H1 (cell line): Measurements from ENCODE around the gene NEGR1.

ENCODE experiments used
- BRCA1 ChIP-seq: IDR thresholded peaks from 2 replicates; pipeline ENCODE4 v1.6.1; 2012; ENCODE audit warnings: low read depth, low read length, improper control_type of control experiment
- CTCF ChIP-seq, 3 experiments: IDR thresholded peaks; 1 replicate in 2 of 3; 2 replicates in 1 of 3; pipeline versions ENCODE4 v1.5.1 to v1.6.1; 2011; ENCODE audit warnings: low read length in 3 of 3, mild to moderate bottlenecking in 3 of 3, inconsistent platforms in 2 of 3, low read depth in 1 of 3, moderate library complexity in 1 of 3; ENCODE audit not compliant: insufficient read depth in 1 of 3; ENCODE audit errors: control extremely low read depth in 1 of 3
- GTF2F1 ChIP-seq: IDR thresholded peaks from 2 replicates; pipeline ENCODE4 v1.6.1; 2012; ENCODE audit warnings: low read depth, low read length, improper control_type of control experiment, borderline replicate concordance
- KDM4A ChIP-seq: IDR thresholded peaks from one replicate; pipeline ENCODE4 v1.7.1; 2012; ENCODE audit warnings: low read depth, mild to moderate bottlenecking, moderate library complexity, low read length, inconsistent platforms; ENCODE audit not compliant: severe bottlenecking
- POLR2AphosphoS5 ChIP-seq: IDR thresholded peaks from 2 replicates; pipeline ENCODE4 v1.6.1; 2011; ENCODE audit warnings: low read depth, low read length
- USF2 ChIP-seq: IDR thresholded peaks from 2 replicates; pipeline ENCODE4 v1.6.1; 2011; ENCODE audit warnings: low read length, improper control_type of control experiment
- YY1 ChIP-seq: IDR thresholded peaks from 2 replicates; pipeline ENCODE4 v1.6.1; 2011; ENCODE audit warnings: low read depth, mild to moderate bottlenecking, low read length
- ZNF274 ChIP-seq: IDR thresholded peaks from 2 replicates; pipeline ENCODE4 v1.7.0; 2012; ENCODE audit warnings: low read length, borderline replicate concordance; ENCODE audit errors: extremely low read depth
- TF ChIP-seq, protein P1 (sequence below): IDR thresholded peaks from 2 replicates; pipeline ENCODE4 v1.6.1; 2012; ENCODE audit warnings: inconsistent platforms

GRCh38 chr1:72278461-72278860, 3.9 kb downstream of the NEGR1 start:
- TF ChIP-seq ZNF274 = no peak
- no peak for TF ChIP-seq USF2
- TF ChIP-seq CTCF (IDR thresholded peaks at IDR 0.05; ENCODE audit: control extremely low read depth in 1 of 3, insufficient read depth in 1 of 3, low read depth in 1 of 3, low read length in 3 of 3) = no peak
- no peak for TF ChIP-seq KDM4A
- no peak for TF ChIP-seq BRCA1
- TF ChIP-seq GTF2F1 = no peak
- no peak for TF ChIP-seq YY1
- TF ChIP-seq, protein P1, sequence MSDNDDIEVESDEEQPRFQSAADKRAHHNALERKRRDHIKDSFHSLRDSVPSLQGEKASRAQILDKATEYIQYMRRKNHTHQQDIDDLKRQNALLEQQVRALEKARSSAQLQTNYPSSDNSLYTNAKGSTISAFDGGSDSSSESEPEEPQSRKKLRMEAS = no peak
- no peak for TF ChIP-seq POLR2AphosphoS5
